Ishikawa (cell line): ENCODE measurements around the gene FMNL2.

ENCODE experiments used
- CEBPB ChIP-seq: IDR thresholded peaks from 2 replicates; pipeline ENCODE4 v1.6.1; 2012
- CREB1 ChIP-seq: IDR thresholded peaks from 2 replicates; pipeline ENCODE4 v1.6.1; 2012; ENCODE audit warnings: low read depth
- EGR1 ChIP-seq: IDR thresholded peaks from 2 replicates; pipeline ENCODE4 v1.6.1; 2012
- EP300 ChIP-seq: IDR thresholded peaks from 2 replicates; pipeline ENCODE4 v1.6.1; 2012; ENCODE audit warnings: borderline replicate concordance
- FOXM1 ChIP-seq: IDR thresholded peaks from 2 replicates; pipeline ENCODE4 v1.6.1; 2012; ENCODE audit warnings: low read depth, borderline replicate concordance
- MAX ChIP-seq: IDR thresholded peaks from 2 replicates; pipeline ENCODE4 v1.6.1; 2012
- NFIC ChIP-seq: IDR thresholded peaks from 2 replicates; pipeline ENCODE4 v1.6.1; 2012
- RAD21 ChIP-seq: IDR thresholded peaks from 2 replicates; pipeline ENCODE4 v1.6.1; 2012; ENCODE audit warnings: low read depth
- TAF1 ChIP-seq: IDR thresholded peaks from 2 replicates; pipeline ENCODE4 v1.6.1; 2012; ENCODE audit warnings: low read depth, mild to moderate bottlenecking
- TCF12 ChIP-seq: IDR thresholded peaks from 2 replicates; pipeline ENCODE4 v1.6.1; 2012; ENCODE audit warnings: low read depth
- TEAD4 ChIP-seq: IDR thresholded peaks from 2 replicates; pipeline ENCODE4 v1.6.1; 2012
- USF1 ChIP-seq: IDR thresholded peaks from 2 replicates; pipeline ENCODE4 v1.6.1; 2012
- YY1 ChIP-seq: IDR thresholded peaks from 2 replicates; pipeline ENCODE4 v1.6.1; 2012; ENCODE audit warnings: low read depth
- ZBTB7A ChIP-seq: IDR thresholded peaks from 2 replicates; pipeline ENCODE4 v1.6.1; 2012; ENCODE audit warnings: low read depth
- TF ChIP-seq, protein P1 (sequence below): IDR thresholded peaks from 2 replicates; pipeline ENCODE4 v1.6.1; 2012; ENCODE audit warnings: low read depth, mild to moderate bottlenecking

The FMNL2 gene

GRCh38 chr2:152520759-152521158 is 185.8 kb downstream of the FMNL2 start:
- no peak for TF ChIP-seq RAD21
- TF ChIP-seq EGR1, result no peak
- no peak for TF ChIP-seq TAF1
- no peak for TF ChIP-seq TCF12
- TF ChIP-seq TEAD4, result no peak
- TF ChIP-seq EP300, result no peak
- TF ChIP-seq, protein P1, sequence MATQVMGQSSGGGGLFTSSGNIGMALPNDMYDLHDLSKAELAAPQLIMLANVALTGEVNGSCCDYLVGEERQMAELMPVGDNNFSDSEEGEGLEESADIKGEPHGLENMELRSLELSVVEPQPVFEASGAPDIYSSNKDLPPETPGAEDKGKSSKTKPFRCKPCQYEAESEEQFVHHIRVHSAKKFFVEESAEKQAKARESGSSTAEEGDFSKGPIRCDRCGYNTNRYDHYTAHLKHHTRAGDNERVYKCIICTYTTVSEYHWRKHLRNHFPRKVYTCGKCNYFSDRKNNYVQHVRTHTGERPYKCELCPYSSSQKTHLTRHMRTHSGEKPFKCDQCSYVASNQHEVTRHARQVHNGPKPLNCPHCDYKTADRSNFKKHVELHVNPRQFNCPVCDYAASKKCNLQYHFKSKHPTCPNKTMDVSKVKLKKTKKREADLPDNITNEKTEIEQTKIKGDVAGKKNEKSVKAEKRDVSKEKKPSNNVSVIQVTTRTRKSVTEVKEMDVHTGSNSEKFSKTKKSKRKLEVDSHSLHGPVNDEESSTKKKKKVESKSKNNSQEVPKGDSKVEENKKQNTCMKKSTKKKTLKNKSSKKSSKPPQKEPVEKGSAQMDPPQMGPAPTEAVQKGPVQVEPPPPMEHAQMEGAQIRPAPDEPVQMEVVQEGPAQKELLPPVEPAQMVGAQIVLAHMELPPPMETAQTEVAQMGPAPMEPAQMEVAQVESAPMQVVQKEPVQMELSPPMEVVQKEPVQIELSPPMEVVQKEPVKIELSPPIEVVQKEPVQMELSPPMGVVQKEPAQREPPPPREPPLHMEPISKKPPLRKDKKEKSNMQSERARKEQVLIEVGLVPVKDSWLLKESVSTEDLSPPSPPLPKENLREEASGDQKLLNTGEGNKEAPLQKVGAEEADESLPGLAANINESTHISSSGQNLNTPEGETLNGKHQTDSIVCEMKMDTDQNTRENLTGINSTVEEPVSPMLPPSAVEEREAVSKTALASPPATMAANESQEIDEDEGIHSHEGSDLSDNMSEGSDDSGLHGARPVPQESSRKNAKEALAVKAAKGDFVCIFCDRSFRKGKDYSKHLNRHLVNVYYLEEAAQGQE, result no peak
- no peak for TF ChIP-seq NFIC
- TF ChIP-seq CREB1, result no peak
- TF ChIP-seq FOXM1, result no peak
- no peak for TF ChIP-seq USF1
- no peak for TF ChIP-seq ZBTB7A
- TF ChIP-seq CEBPB, result no peak
- TF ChIP-seq YY1, result no peak
- no peak for TF ChIP-seq MAX

GRCh38 chr2:152523091-152523490 is 188.1 kb downstream of the FMNL2 start:
- TF ChIP-seq RAD21 (no peak), USF1 (no peak), MAX (no peak), EGR1 (no peak), TEAD4 (no peak), CREB1 (no peak), TCF12 (no peak), EP300 (no peak), TAF1 (no peak), NFIC (no peak), ZBTB7A (no peak), FOXM1 (no peak)
- TF ChIP-seq, protein P1, result no peak

- TF ChIP-seq MAX, result no peak
- no peak for TF ChIP-seq USF1
- TF ChIP-seq YY1, result no peak
- no peak for TF ChIP-seq CREB1
Observed at GRCh38 chr2:152525277-152525838, 190.4 kb downstream of the FMNL2 start.

- no peak for TF ChIP-seq TEAD4
- no peak for TF ChIP-seq USF1
- no peak for TF ChIP-seq EP300
Observed at GRCh38 chr2:152529420-152530115, 194.6 kb downstream of the FMNL2 start.

DNA sequence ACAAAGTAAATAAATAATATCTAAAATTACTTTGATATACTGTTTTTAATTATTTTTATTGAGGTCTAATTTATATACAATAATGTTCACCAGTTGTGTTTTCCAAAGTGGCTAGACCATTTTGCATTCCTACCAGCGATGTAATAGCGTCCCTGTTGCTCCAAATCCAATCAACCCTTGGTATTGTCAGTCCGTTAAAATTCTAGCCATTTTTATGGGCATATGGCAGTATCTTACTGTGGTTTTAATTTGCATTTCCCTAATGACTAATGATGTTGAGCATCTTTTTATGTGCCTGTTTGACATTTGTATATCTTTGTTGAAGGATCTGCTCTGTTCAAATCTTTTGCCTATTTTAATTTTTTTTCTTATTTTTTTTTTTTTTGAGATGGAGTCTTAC is 197.3 kb downstream of the FMNL2 start:
- no peak for TF ChIP-seq TCF12
- no peak for TF ChIP-seq CREB1
- TF ChIP-seq MAX, result no peak
- TF ChIP-seq RAD21, result no peak
- no peak for TF ChIP-seq TEAD4
- TF ChIP-seq YY1, result no peak
